Stimulated activated CD4-positive, alpha-beta T cell treated with anti-CD3 and anti-CD28 coated beads, Interleukin-4, amount 100 ng/mL, for 24 hours (primary cell): Measurements from ENCODE around the gene RIT1.

Experiments used
- DNase-seq: peaks from one replicate; pipeline ENCODE4 v3.0.0-alpha.2; 2020

The RIT1 gene

DNA sequence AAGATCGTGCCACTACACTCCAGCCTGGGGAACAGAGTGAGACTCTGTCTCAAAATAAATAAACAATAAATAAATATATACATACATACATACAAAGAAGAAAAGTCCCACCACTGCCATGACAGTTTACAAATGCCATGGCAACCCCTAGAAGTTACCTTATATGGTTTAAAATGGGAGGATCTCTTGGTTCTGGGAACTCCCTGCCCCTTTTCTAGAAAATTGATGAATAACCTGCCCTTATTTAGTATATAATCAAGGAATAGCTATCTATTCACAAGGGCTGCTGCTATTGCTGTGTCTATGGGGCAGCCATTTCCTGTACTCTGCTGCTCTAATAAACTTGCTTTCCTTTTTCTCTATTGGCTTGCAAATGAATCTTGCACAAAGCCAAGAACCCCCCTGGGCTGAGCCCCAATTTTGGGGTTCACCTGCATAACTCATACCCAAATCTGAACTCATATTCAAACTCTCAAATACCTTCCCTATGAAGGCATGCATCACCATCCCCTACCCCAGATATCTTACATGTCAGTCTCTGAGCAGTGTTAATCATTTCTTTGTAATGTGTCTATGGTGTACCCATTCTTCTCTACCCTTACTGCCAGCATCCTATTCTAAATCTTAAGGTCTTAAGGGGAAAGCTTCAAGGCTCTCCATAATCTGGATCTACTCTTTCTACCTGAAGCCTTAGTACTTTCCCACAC, 63.2 kb downstream of the RIT1 start:
- no peak for DNase-seq
